Loucy (cell line): ENCODE data around the gene GAPDH.

Experiments used
- EZH2phosphoT487 ChIP-seq: fragments of 200-600 bp; IDR thresholded peaks from 2 replicates; pipeline ENCODE4 v1.6.1; 2018; ENCODE audit warnings: antibody characterized with exemption, mild to moderate bottlenecking, moderate library complexity, borderline replicate concordance
- TF ChIP-seq, protein P1 (sequence below): fragments of 200-600 bp; sonication (generic); conservative IDR thresholded peaks from 2 replicates; pipeline ENCODE4 v1.5.1; 2014; ENCODE audit warnings: mild to moderate bottlenecking, antibody characterized with exemption, low read length

GRCh38 chr12:6570264-6570887 is 36.1 kb downstream of the GAPDH start:
- TF ChIP-seq, protein P1, sequence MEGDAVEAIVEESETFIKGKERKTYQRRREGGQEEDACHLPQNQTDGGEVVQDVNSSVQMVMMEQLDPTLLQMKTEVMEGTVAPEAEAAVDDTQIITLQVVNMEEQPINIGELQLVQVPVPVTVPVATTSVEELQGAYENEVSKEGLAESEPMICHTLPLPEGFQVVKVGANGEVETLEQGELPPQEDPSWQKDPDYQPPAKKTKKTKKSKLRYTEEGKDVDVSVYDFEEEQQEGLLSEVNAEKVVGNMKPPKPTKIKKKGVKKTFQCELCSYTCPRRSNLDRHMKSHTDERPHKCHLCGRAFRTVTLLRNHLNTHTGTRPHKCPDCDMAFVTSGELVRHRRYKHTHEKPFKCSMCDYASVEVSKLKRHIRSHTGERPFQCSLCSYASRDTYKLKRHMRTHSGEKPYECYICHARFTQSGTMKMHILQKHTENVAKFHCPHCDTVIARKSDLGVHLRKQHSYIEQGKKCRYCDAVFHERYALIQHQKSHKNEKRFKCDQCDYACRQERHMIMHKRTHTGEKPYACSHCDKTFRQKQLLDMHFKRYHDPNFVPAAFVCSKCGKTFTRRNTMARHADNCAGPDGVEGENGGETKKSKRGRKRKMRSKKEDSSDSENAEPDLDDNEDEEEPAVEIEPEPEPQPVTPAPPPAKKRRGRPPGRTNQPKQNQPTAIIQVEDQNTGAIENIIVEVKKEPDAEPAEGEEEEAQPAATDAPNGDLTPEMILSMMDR: peak; percentile 95
- no peak for TF ChIP-seq EZH2phosphoT487
